HG02759 (cell line): Measurements from ENCODE around the gene ACBD4.
A peak's percentile ranks its signal among the peaks of the same experiment; 100 is the strongest.
"Not testable (repeated sequence)": the region's sequence is repeated elsewhere in the genome, so short reads cannot be mapped to it uniquely, and the experiment has no call there.

ENCODE experiments used
- ATAC-seq: cut with Tn5 transposase; IDR thresholded peaks from one replicate; pipeline ENCODE4 v1.9.1; 2021; ENCODE audit warnings: mild to moderate bottlenecking, moderate library complexity; ENCODE audit not compliant: unreplicated experiment

The ACBD4 gene

GRCh38 chr17:45117848-45118646, 17.4 kb upstream of the ACBD4 start:
- no peak for ATAC-seq

- ATAC-seq = no peak
Observed at GRCh38 chr17:45118691-45119090, 16.8 kb upstream of the ACBD4 start.

- ATAC-seq = no peak
Observed at GRCh38 chr17:45119964-45120363, 15.5 kb upstream of the ACBD4 start.

- no peak for ATAC-seq
Observed at GRCh38 chr17:45120558-45120957, 14.9 kb upstream of the ACBD4 start.

GRCh38 chr17:45121055-45121454, 14.4 kb upstream of the ACBD4 start:
- ATAC-seq = no peak

GRCh38 chr17:45123076-45123770, 12.3 kb upstream of the ACBD4 start:
- ATAC-seq = no peak

GRCh38 chr17:45123930-45124796, 11.3 kb upstream of the ACBD4 start:
- ATAC-seq = peak; percentile 48

- ATAC-seq = not testable (repeated sequence)
Observed at GRCh38 chr17:45124797-45125122, 10.7 kb upstream of the ACBD4 start.

GRCh38 chr17:45125509-45125908, 10.0 kb upstream of the ACBD4 start:
- no peak for ATAC-seq

- no peak for ATAC-seq
Observed at GRCh38 chr17:45127207-45127547, 8.3 kb upstream of the ACBD4 start.

GRCh38 chr17:45127548-45128300, 7.8 kb upstream of the ACBD4 start:
- no peak for ATAC-seq

GRCh38 chr17:45128331-45128730, 7.2 kb upstream of the ACBD4 start:
- ATAC-seq = no peak

GRCh38 chr17:45128989-45129388, 6.5 kb upstream of the ACBD4 start:
- ATAC-seq = no peak

- ATAC-seq = no peak
Observed at GRCh38 chr17:45129426-45129939, 6.0 kb upstream of the ACBD4 start.

GRCh38 chr17:45129940-45130680, 5.4 kb upstream of the ACBD4 start:
- no peak for ATAC-seq

GRCh38 chr17:45130681-45131615, 4.5 kb upstream of the ACBD4 start:
- no peak for ATAC-seq

GRCh38 chr17:45131616-45132319, 3.7 kb upstream of the ACBD4 start:
- peak; percentile 6 for ATAC-seq

- no peak for ATAC-seq
Observed at GRCh38 chr17:45132320-45132571, 3.2 kb upstream of the ACBD4 start, which contains the start of gene PLCD3. Gene PLCD3 (minus strand): TSS chr17:45132515. CDS start chr17:45132410, 105 bp downstream.
